ENCODE data around the gene UBR3. TPM values are rescaled to one million over a fixed set of nuclear protein-coding genes. Genes with fewer than 3 reads are reported as not detected.
"Not testable (repeated sequence)": the region's sequence is repeated elsewhere in the genome, so short reads cannot be mapped to it uniquely, and the experiment has no call there.

Gene UBR3
- total RNA-seq, 2 donors from 2014 or later, result 20.4 to 24.8 TPM

- no peak overlapping the region for H3K4me3 ChIP-seq (ENCODE audit: low read length)
- H3K36me3 ChIP-seq (ENCODE audit: control insufficient read depth, insufficient read depth, low read length), result no peaks in the 10 kb centered on the region
- H3K27ac ChIP-seq (ENCODE audit: low read depth, low read length), result no peak overlapping the region
- H3K9ac ChIP-seq (ENCODE audit: extremely low read depth, low read length, poor library complexity, severe bottlenecking), result no peak overlapping the region
- H3K4me1 ChIP-seq (ENCODE audit: control insufficient read depth, insufficient read depth, low read length), result no peaks in the 10 kb centered on the region
- no peaks in the 10 kb centered on the region for H3K27me3 ChIP-seq (ENCODE audit: control insufficient read depth, insufficient read depth, low read length, poor library complexity, severe bottlenecking)
- H3K9me3 Mint-ChIP-seq, result peaks cover 22% of the 10 kb centered on the region
- H3K9me3 ChIP-seq (ENCODE audit: control insufficient read depth, low read length), result peaks cover 4% of the 10 kb centered on the region
- WGBS, 2 experiments (ENCODE audit: insufficient coverage in 1 of 2, insufficient read length in 1 of 2), result 94 to 97% methylated on average over 4 of the region's 4 CpGs
- H3K27ac Mint-ChIP-seq, result no peak overlapping the region
- peaks cover 5% of the 10 kb centered on the region for H3K4me1 Mint-ChIP-seq
- H3K4me3 Mint-ChIP-seq, result no peak overlapping the region
- H3K27me3 Mint-ChIP-seq (ENCODE audit: insufficient read depth), result no peaks in the 10 kb centered on the region
- DNase-seq, result no peak
- peaks cover 18% of the 10 kb centered on the region for H3K36me3 Mint-ChIP-seq (ENCODE audit: low read depth)
- TF ChIP-seq CTCF (conservative IDR thresholded peaks at IDR 0.05), result no peak
These were observed 32.9 kb downstream of the UBR3 start for GRCh38 chr2:169860149-169860548.

GRCh38 chr2:169862816-169863215 is 35.6 kb downstream of the UBR3 start:
- Histone ChIP-seq H3K4me1 (ENCODE audit: control insufficient read depth, insufficient read depth, low read length) (no peaks in the 10 kb centered on the region), H3K36me3 (ENCODE audit: control insufficient read depth, insufficient read depth, low read length) (no peaks in the 10 kb centered on the region), H3K27me3 (ENCODE audit: control insufficient read depth, insufficient read depth, low read length, poor library complexity, severe bottlenecking) (no peaks in the 10 kb centered on the region), H3K9me3 (ENCODE audit: control insufficient read depth, low read length) (peaks cover 2% of the 10 kb centered on the region), H3K27ac (ENCODE audit: low read depth, low read length) (no peak overlapping the region), H3K4me3 (ENCODE audit: low read length) (no peak overlapping the region), H3K9ac (ENCODE audit: extremely low read depth, low read length, poor library complexity, severe bottlenecking) (no peak overlapping the region)
- WGBS, 2 experiments (ENCODE audit: insufficient coverage in 1 of 2, insufficient read length in 1 of 2), result 80 to 95% methylated on average over 1 to 2 of the region's 2 CpGs
- Mint-ChIP-seq H3K4me3 (no peak overlapping the region), H3K4me1 (peaks cover 5% of the 10 kb centered on the region), H3K27ac (no peak overlapping the region), H3K36me3 (ENCODE audit: low read depth) (peaks cover 16% of the 10 kb centered on the region), H3K9me3 (peaks cover 6% of the 10 kb centered on the region), H3K27me3 (ENCODE audit: insufficient read depth) (no peaks in the 10 kb centered on the region)
- TF ChIP-seq CTCF (conservative IDR thresholded peaks at IDR 0.05), result no peak
- no peak for DNase-seq

GRCh38 chr2:169865492-169865891 is 38.2 kb downstream of the UBR3 start:
- Histone ChIP-seq H3K27ac (ENCODE audit: low read depth, low read length) (no peak overlapping the region), H3K27me3 (ENCODE audit: control insufficient read depth, insufficient read depth, low read length, poor library complexity, severe bottlenecking) (no peaks in the 10 kb centered on the region)

GRCh38 chr2:169866230-169866629 is 39.0 kb downstream of the UBR3 start:
- not testable (repeated sequence) for H3K4me1 ChIP-seq (ENCODE audit: control insufficient read depth, insufficient read depth, low read length); H3K36me3 ChIP-seq (ENCODE audit: control insufficient read depth, insufficient read depth, low read length); H3K4me1 Mint-ChIP-seq; H3K27ac ChIP-seq (ENCODE audit: low read depth, low read length); DNase-seq; H3K27me3 Mint-ChIP-seq (ENCODE audit: insufficient read depth); H3K9me3 ChIP-seq (ENCODE audit: control insufficient read depth, low read length); H3K27ac Mint-ChIP-seq; H3K27me3 ChIP-seq (ENCODE audit: control insufficient read depth, insufficient read depth, low read length, poor library complexity, severe bottlenecking); H3K4me3 ChIP-seq (ENCODE audit: low read length); H3K9ac ChIP-seq (ENCODE audit: extremely low read depth, low read length, poor library complexity, severe bottlenecking); H3K9me3 Mint-ChIP-seq; H3K4me3 Mint-ChIP-seq; H3K36me3 Mint-ChIP-seq (ENCODE audit: low read depth)
- WGBS, 2 experiments (ENCODE audit: insufficient coverage in 1 of 2, insufficient read length in 1 of 2), result 89 to 95% methylated on average over 4 to 6 of the region's 6 CpGs

More at GRCh38 chr2:169865492-169865891, 38.2 kb downstream of the UBR3 start:
- Histone ChIP-seq H3K36me3 (ENCODE audit: control insufficient read depth, insufficient read depth, low read length) (no peaks in the 10 kb centered on the region), H3K9ac (ENCODE audit: extremely low read depth, low read length, poor library complexity, severe bottlenecking) (no peak overlapping the region), H3K9me3 (ENCODE audit: control insufficient read depth, low read length) (no peaks in the 10 kb centered on the region), H3K4me1 (ENCODE audit: control insufficient read depth, insufficient read depth, low read length) (no peaks in the 10 kb centered on the region), H3K4me3 (ENCODE audit: low read length) (no peak overlapping the region)
- Mint-ChIP-seq H3K4me1 (peaks cover 5% of the 10 kb centered on the region), H3K36me3 (ENCODE audit: low read depth) (peaks cover 11% of the 10 kb centered on the region), H3K27me3 (ENCODE audit: insufficient read depth) (no peaks in the 10 kb centered on the region), H3K9me3 (no peaks in the 10 kb centered on the region), H3K4me3 (no peak overlapping the region), H3K27ac (no peak overlapping the region)
- TF ChIP-seq CTCF (conservative IDR thresholded peaks at IDR 0.05), result no peak
- 93 to 96% methylated on average over 2 of the region's 2 CpGs for WGBS, 2 experiments (ENCODE audit: insufficient coverage in 1 of 2, insufficient read length in 1 of 2)
- DNase-seq, result no peak

Data from endodermal cell (in vitro differentiated cells).